GM12878 (cell line): ENCODE results near the gene ATF6B.

Experiments
- CEBPB ChIP-seq, 2 experiments: fragments of 150-350 bp in 1 of 2; IDR thresholded peaks; 2 replicates each; pipeline ENCODE4 v1.6.1; 2012 to 2014; ENCODE audit warnings: low read depth in 2 of 2, low read length in 2 of 2, borderline replicate concordance in 1 of 2, inconsistent platforms in 1 of 2
- CREB1 ChIP-seq: IDR thresholded peaks from 2 replicates; pipeline ENCODE4 v1.6.1; 2012; ENCODE audit warnings: low read depth, mild to moderate bottlenecking, inconsistent platforms
- JUND ChIP-seq: IDR thresholded peaks from 2 replicates; pipeline ENCODE4 v1.6.1; 2012; ENCODE audit warnings: low read depth, mild to moderate bottlenecking, low read length, improper control_type of control experiment, moderate library complexity
- KAT2A ChIP-seq: conservative IDR thresholded peaks from 2 replicates; pipeline ENCODE4 v1.6.1; 2011; ENCODE audit warnings: low read depth, low read length; ENCODE audit not compliant: control insufficient read depth
- KDM1A ChIP-seq: fragments of 200-600 bp; sonication (generic); IDR thresholded peaks from 2 replicates; pipeline ENCODE4 v1.6.1; 2016; ENCODE audit warnings: borderline replicate concordance
- POLR2A ChIP-seq: IDR thresholded peaks from 2 replicates; pipeline ENCODE4 v1.6.1; 2011; ENCODE audit warnings: low read depth, mild to moderate bottlenecking, low read length
- POLR2AphosphoS2 ChIP-seq: IDR thresholded peaks from 2 replicates; pipeline ENCODE4 v1.6.1; 2011; ENCODE audit warnings: low read depth, mild to moderate bottlenecking, low read length, improper control_type of control experiment, moderate library complexity
- SIN3A ChIP-seq: IDR thresholded peaks from 2 replicates; pipeline ENCODE4 v1.6.1; 2012; ENCODE audit warnings: low read depth, low read length, improper control_type of control experiment
- TAF1 ChIP-seq: IDR thresholded peaks from 2 replicates; pipeline ENCODE4 v1.6.1; 2011; ENCODE audit warnings: mild to moderate bottlenecking, low read depth, low read length, borderline replicate concordance
- ZNF274 ChIP-seq: IDR thresholded peaks from one replicate; pipeline ENCODE4 v1.8.0; 2011; ENCODE audit not compliant: insufficient read length, insufficient read depth
- TF ChIP-seq, protein P1 (sequence below), 3 experiments: IDR thresholded peaks in 2 of 3; conservative IDR thresholded peaks in 1 of 3; 2 replicates each; pipeline ENCODE4 v1.5.1; 2011; ENCODE audit warnings: low read depth in 3 of 3, low read length in 3 of 3, mild to moderate bottlenecking in 3 of 3, control low read depth in 2 of 3, moderate library complexity in 2 of 3, inconsistent platforms in 1 of 3, mixed read lengths in 1 of 3; ENCODE audit not compliant: control insufficient read depth in 2 of 3, insufficient read depth in 1 of 3; ENCODE audit errors: extremely low read depth in 1 of 3
- TF ChIP-seq, protein P2 (sequence below): fragments of 450-650 bp; formaldehyde crosslinking; IDR thresholded peaks from 2 replicates; pipeline ENCODE4 v1.4.0; 2022; ENCODE audit warnings: mild to moderate bottlenecking, moderate library complexity

DNA sequence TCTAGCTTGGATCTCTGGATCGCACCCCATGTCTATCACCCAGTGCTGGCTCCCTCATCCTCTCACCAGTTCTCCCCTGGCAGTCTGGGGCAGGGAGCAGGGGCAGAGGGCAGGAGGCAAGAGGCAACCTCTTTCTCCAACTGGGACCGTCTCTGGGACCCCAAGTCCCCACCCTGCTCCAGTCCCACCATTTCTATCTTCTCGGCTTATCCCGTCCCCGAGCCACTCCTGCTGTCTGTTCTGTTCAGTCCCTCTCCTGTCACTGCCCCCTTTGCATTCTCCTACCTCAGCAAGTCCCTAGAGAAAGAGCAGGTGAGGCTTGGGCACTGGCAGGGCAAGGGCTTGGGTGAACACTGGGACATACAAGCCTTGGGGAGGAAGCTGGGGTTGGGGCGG, 18.3 kb downstream of the ATF6B start:
- TF ChIP-seq ZNF274 (no peak), POLR2AphosphoS2 (no peak), SIN3A (no peak), TAF1 (no peak), CREB1 (no peak), KDM1A (no peak), KAT2A (no peak), JUND (no peak), POLR2A (no peak), CEBPB (IDR thresholded peaks at IDR 0.05; ENCODE audit: borderline replicate concordance in 1 of 2, low read depth in 2 of 2, low read length in 2 of 2) (no peak)
- TF ChIP-seq, protein P1, sequence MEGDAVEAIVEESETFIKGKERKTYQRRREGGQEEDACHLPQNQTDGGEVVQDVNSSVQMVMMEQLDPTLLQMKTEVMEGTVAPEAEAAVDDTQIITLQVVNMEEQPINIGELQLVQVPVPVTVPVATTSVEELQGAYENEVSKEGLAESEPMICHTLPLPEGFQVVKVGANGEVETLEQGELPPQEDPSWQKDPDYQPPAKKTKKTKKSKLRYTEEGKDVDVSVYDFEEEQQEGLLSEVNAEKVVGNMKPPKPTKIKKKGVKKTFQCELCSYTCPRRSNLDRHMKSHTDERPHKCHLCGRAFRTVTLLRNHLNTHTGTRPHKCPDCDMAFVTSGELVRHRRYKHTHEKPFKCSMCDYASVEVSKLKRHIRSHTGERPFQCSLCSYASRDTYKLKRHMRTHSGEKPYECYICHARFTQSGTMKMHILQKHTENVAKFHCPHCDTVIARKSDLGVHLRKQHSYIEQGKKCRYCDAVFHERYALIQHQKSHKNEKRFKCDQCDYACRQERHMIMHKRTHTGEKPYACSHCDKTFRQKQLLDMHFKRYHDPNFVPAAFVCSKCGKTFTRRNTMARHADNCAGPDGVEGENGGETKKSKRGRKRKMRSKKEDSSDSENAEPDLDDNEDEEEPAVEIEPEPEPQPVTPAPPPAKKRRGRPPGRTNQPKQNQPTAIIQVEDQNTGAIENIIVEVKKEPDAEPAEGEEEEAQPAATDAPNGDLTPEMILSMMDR (IDR thresholded peaks at IDR 0.05 in 2 of 3, conservative IDR thresholded peaks at IDR 0.05 in 1 of 3; ENCODE audit: control insufficient read depth in 2 of 3, extremely low read depth in 1 of 3, insufficient read depth in 1 of 3, low read depth in 3 of 3, low read length in 3 of 3) = no peak
- TF ChIP-seq, protein P2, sequence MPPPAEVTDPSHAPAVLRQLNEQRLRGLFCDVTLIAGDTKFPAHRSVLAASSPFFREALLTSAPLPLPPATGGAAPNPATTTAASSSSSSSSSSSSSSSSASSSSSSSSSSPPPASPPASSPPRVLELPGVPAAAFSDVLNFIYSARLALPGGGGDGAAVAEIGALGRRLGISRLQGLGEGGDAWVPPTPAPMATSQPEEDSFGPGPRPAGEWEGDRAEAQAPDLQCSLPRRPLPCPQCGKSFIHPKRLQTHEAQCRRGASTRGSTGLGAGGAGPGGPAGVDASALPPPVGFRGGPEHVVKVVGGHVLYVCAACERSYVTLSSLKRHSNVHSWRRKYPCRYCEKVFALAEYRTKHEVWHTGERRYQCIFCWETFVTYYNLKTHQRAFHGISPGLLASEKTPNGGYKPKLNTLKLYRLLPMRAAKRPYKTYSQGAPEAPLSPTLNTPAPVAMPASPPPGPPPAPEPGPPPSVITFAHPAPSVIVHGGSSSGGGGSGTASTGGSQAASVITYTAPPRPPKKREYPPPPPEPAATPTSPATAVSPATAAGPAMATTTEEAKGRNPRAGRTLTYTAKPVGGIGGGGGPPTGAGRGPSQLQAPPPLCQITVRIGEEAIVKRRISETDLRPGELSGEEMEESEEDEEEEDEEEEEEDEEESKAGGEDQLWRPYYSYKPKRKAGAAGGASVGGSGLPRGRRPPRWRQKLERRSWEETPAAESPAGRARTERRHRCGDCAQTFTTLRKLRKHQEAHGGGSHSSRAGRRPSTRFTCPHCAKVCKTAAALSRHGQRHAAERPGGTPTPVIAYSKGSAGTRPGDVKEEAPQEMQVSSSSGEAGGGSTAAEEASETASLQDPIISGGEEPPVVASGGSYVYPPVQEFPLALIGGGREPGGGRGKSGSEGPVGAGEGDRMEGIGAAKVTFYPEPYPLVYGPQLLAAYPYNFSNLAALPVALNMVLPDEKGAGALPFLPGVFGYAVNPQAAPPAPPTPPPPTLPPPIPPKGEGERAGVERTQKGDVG (CRISPR knock-in tag) = no peak
